ENCODE measurements around the gene PTPN4. TPM values are rescaled to one million over a fixed set of nuclear protein-coding genes. Genes with fewer than 3 reads are reported as not detected.

PTPN4 gene
- total and polyA plus RNA-seq, 4 donors = 4.2 to 70.7 (median 27.0) TPM

GRCh38 chr2:119768742-119769141, 9.0 kb downstream of the PTPN4 start:
- Histone ChIP-seq H3K9me3 (ENCODE audit: control insufficient read depth in 4 of 4, insufficient read depth in 3 of 4, low read length in 3 of 4) (peaks cover 0 to 1% (median 0%) of the 10 kb centered on the region in 4 donors), H3K4me3 (no peak overlapping the region), H3K27ac (ENCODE audit: low read depth in 1 of 2, low read length in 1 of 2) (peak overlapping the region in 1 of 2 donors; percentile 29), H3K27me3 (ENCODE audit: control insufficient read depth in 3 of 3, insufficient read depth in 3 of 3, low read length in 2 of 3) (no peaks in the 10 kb centered on the region), H3K4me1 (ENCODE audit: control insufficient read depth in 5 of 5, insufficient read depth in 5 of 5, low read length in 5 of 5) (peaks cover 0 to 14% (median 3%) of the 10 kb centered on the region in 5 donors), H3K9ac (ENCODE audit: insufficient read depth in 1 of 2, low read length in 2 of 2) (no peak overlapping the region), H3K36me3 (ENCODE audit: control insufficient read depth in 4 of 4, insufficient read depth in 4 of 4, low read length in 4 of 4) (no peaks in the 10 kb centered on the region)
- ATAC-seq (ENCODE audit: insufficient read depth, low FRiP score) (no peak), DNase-seq (no peak)
- no peak for TF ChIP-seq CTCF (IDR thresholded peaks at IDR 0.05; ENCODE audit: control extremely low read depth, extremely low read depth)
- WGBS, 2 donors = 69 to 74% methylated on average over 1 of the region's 1 CpG

GRCh38 chr2:119769645-119770044, 9.9 kb downstream of the PTPN4 start:
- peaks cover 0 to 1% (median 0%) of the 10 kb centered on the region in 4 donors for H3K9me3 ChIP-seq (ENCODE audit: control insufficient read depth in 4 of 4, insufficient read depth in 3 of 4, low read length in 3 of 4)
- no peak overlapping the region for H3K27ac ChIP-seq (ENCODE audit: low read depth in 1 of 2, low read length in 1 of 2)
- peaks cover 0 to 14% (median 3%) of the 10 kb centered on the region in 5 donors for H3K4me1 ChIP-seq (ENCODE audit: control insufficient read depth in 5 of 5, insufficient read depth in 5 of 5, low read length in 5 of 5)
- ATAC-seq (ENCODE audit: insufficient read depth, low FRiP score) = no peak
- TF ChIP-seq CTCF (IDR thresholded peaks at IDR 0.05; ENCODE audit: control extremely low read depth, extremely low read depth) = no peak
- WGBS, 2 donors = 94 to 97% methylated on average over 3 of the region's 3 CpGs
- DNase-seq = no peak
- H3K9ac ChIP-seq (ENCODE audit: insufficient read depth in 1 of 2, low read length in 2 of 2) = no peak overlapping the region
- H3K36me3 ChIP-seq (ENCODE audit: control insufficient read depth in 4 of 4, insufficient read depth in 4 of 4, low read length in 4 of 4) = no peaks in the 10 kb centered on the region
- no peaks in the 10 kb centered on the region for H3K27me3 ChIP-seq (ENCODE audit: control insufficient read depth in 3 of 3, insufficient read depth in 3 of 3, low read length in 2 of 3)
- H3K4me3 ChIP-seq = no peak overlapping the region

- Histone ChIP-seq H3K9me3 (ENCODE audit: control insufficient read depth in 4 of 4, insufficient read depth in 3 of 4, low read length in 3 of 4) (peaks cover 0 to 1% (median 0%) of the 10 kb centered on the region in 4 donors), H3K36me3 (ENCODE audit: control insufficient read depth in 4 of 4, insufficient read depth in 4 of 4, low read length in 4 of 4) (no peaks in the 10 kb centered on the region), H3K4me3 (no peak overlapping the region), H3K27ac (ENCODE audit: low read depth in 1 of 2, low read length in 1 of 2) (peak overlapping the region in 1 of 2 donors; percentile 53), H3K9ac (ENCODE audit: insufficient read depth in 1 of 2, low read length in 2 of 2) (no peak overlapping the region), H3K4me1 (ENCODE audit: control insufficient read depth in 5 of 5, insufficient read depth in 5 of 5, low read length in 5 of 5) (peaks cover 0 to 18% (median 3%) of the 10 kb centered on the region in 5 donors), H3K27me3 (ENCODE audit: control insufficient read depth in 3 of 3, insufficient read depth in 3 of 3, low read length in 2 of 3) (no peaks in the 10 kb centered on the region)
- peak in 1 of 3 donors; percentile 11 for DNase-seq
- ATAC-seq (ENCODE audit: insufficient read depth, low FRiP score) = no peak
- 69 to 90% methylated on average over 2 of the region's 2 CpGs for WGBS, 2 donors
- TF ChIP-seq CTCF (IDR thresholded peaks at IDR 0.05; ENCODE audit: control extremely low read depth, extremely low read depth) = no peak
Measured at GRCh38 chr2:119771331-119771730, 11.6 kb downstream of the PTPN4 start.

- H3K27ac ChIP-seq (ENCODE audit: low read depth in 1 of 2, low read length in 1 of 2) = no peak overlapping the region
- WGBS, 2 donors = 75 to 88% methylated on average over 2 of the region's 2 CpGs
- ATAC-seq (ENCODE audit: insufficient read depth, low FRiP score) = no peak
Measured at GRCh38 chr2:119772128-119772527, 12.4 kb downstream of the PTPN4 start.

More at GRCh38 chr2:119772128-119772527, 12.4 kb downstream of the PTPN4 start:
- Histone ChIP-seq H3K9me3 (ENCODE audit: control insufficient read depth in 4 of 4, insufficient read depth in 3 of 4, low read length in 3 of 4) (peaks cover 0 to 1% (median 0%) of the 10 kb centered on the region in 4 donors), H3K9ac (ENCODE audit: insufficient read depth in 1 of 2, low read length in 2 of 2) (no peak overlapping the region), H3K4me1 (ENCODE audit: control insufficient read depth in 5 of 5, insufficient read depth in 5 of 5, low read length in 5 of 5) (peaks cover 0 to 18% (median 3%) of the 10 kb centered on the region in 5 donors), H3K27me3 (ENCODE audit: control insufficient read depth in 3 of 3, insufficient read depth in 3 of 3, low read length in 2 of 3) (no peaks in the 10 kb centered on the region), H3K36me3 (ENCODE audit: control insufficient read depth in 4 of 4, insufficient read depth in 4 of 4, low read length in 4 of 4) (no peaks in the 10 kb centered on the region), H3K4me3 (no peak overlapping the region)
- TF ChIP-seq CTCF (IDR thresholded peaks at IDR 0.05; ENCODE audit: control extremely low read depth, extremely low read depth) = no peak
- no peak for DNase-seq
